Adrenal gland (tissue), 12 donors: ENCODE measurements around the gene LAT. TPM values are rescaled to one million over a fixed set of nuclear protein-coding genes. Genes with fewer than 3 reads are reported as not detected.

Experiments
- DNase-seq, 7 donors: peaks; one replicate each; pipeline ENCODE4 v3.0.0-alpha.2; 2019 to 2020
- H3K27ac ChIP-seq, 5 donors: fragments of 200-600 bp; sonication (generic) in 4 of 5; 1 replicate in 3 of 5; 2 replicates in 2 of 5; pipeline versions ENCODE4 v1.5.1 to v1.8.0; 2016 to 2020; ENCODE audit warnings: mild to moderate bottlenecking in 1 of 5
- H3K27me3 ChIP-seq: fragments of 200-600 bp; 2 replicates; pipeline ENCODE4 v1.8.0; 2021
- H3K36me3 ChIP-seq, 2 donors: fragments of 200-600 bp; replicated peaks in 1 of 2; 1 replicate in 1 of 2; 2 replicates in 1 of 2; pipeline versions ENCODE4 v1.5.1 to v1.8.0; 2018 to 2022
- H3K4me1 ChIP-seq, 2 donors: fragments of 200-600 bp; replicated peaks in 1 of 2; 1 replicate in 1 of 2; 2 replicates in 1 of 2; pipeline versions ENCODE4 v1.5.1 to v1.8.0; 2018 to 2021
- H3K4me3 ChIP-seq, 4 donors: fragments of 200-600 bp; sonication (generic) in 3 of 4; one replicate each; pipeline ENCODE4 v1.5.1; 2016 to 2018
- H3K9me3 ChIP-seq, 3 donors: fragments of 200-600 bp; sonication (generic) in 1 of 3; replicated peaks in 1 of 3; 1 replicate in 2 of 3; 2 replicates in 1 of 3; pipeline versions ENCODE4 v1.5.1 to v1.8.0; 2016 to 2021
- CTCF ChIP-seq, 6 experiments: fragments of 450-650 bp in 4 of 6; fragments of 200-600 bp in 2 of 6; sonication (generic) in 1 of 6; IDR thresholded peaks; 1 replicate in 5 of 6; 2 replicates in 1 of 6; pipeline versions ENCODE4 v1.5.1 to v1.8.0; 2016 to 2021; ENCODE audit warnings: antibody characterized with exemption in 6 of 6, mild to moderate bottlenecking in 2 of 6, moderate library complexity in 1 of 6
- POLR2A ChIP-seq, 2 donors: fragments of 450-650 bp; IDR thresholded peaks; one replicate each; pipeline ENCODE4 v1.6.1; 2017; ENCODE audit warnings: antibody characterized with exemption in 2 of 2, mild to moderate bottlenecking in 2 of 2, moderate library complexity in 1 of 2
- WGBS, 4 donors: extraction: QIAGEN DNeasy Blood & Tissue Kit in 2 of 4; methylation state at CpG; one replicate each; pipeline versions ENCODE4 v1.1.5 to v1.1.7; 2013 to 2017; 5-methylcytosine and 5-hydroxymethylcytosine counted together
- intact Hi-C, 2 donors: fragments of 100-400 bp; cut with DNase I; formaldehyde crosslinking; loops; one replicate each; pipeline versions ENCODE4 v1.14.1 to v1.15.0; 2022 to 2023
- polyA plus RNA-seq, 3 donors: library from polyadenylated mRNA; stranded (reverse); fragments of 200-250 nt in 2 of 3; fragments of 350-450 nt in 1 of 3; fragmentation: Illumina TruSeq in 1 of 3; extraction: RNeasy Lipid Tissue Mini Kit (QIAGEN cat#74804) in 1 of 3; gene quantifications; one replicate each; pipeline ENCODE4 v1.2.3, GENCODE V29; 2013 to 2014
- total RNA-seq, 9 donors: library from RNA; depleted of rRNA in 4 of 9; stranded (reverse); fragments of >200 nt in 4 of 9; fragments of 120-200 nt in 1 of 9; fragmentation: NEBNext Ultra II Directional in 1 of 9; extraction: Animal tissue kit (Norgen Biotek cat#: 25700) in 1 of 9; gene quantifications; one replicate each; pipeline versions ENCODE4 v1.1.0 to v1.2.4, GENCODE V29; 2013 to 2023
- donor health status: healthy with polysubstance abuse.
- donor health status: Bipolar disorder and iron deficiency.
- donor health status: DM: yes; HTN: yes; CAD: no.
- donor health status: DM: no; HTN: no; CAD: no.
- donor health status: DM: no; HTN: no; CAD: no.
- donor health status: DM: yes; HTN: yes; CAD: no.

The LAT gene
- total and polyA plus RNA-seq, 12 donors: 0.42 to 50.5 (median 1.8) TPM; not detected in 1

- TF ChIP-seq CTCF (IDR thresholded peaks at IDR 0.05) (no peak), POLR2A (IDR thresholded peaks at IDR 0.05) (no peak)
- Histone ChIP-seq H3K27ac (no peak overlapping the region), H3K27me3 (no peaks in the 10 kb centered on the region), H3K4me3 (no peak overlapping the region), H3K9me3 (peaks cover 0 to 6% (median 0%) of the 10 kb centered on the region in 3 donors), H3K4me1 (no peaks in the 10 kb centered on the region), H3K36me3 (peaks cover 0 to 35% of the 10 kb centered on the region in 2 donors)
- no peak for DNase-seq
- WGBS, 4 donors: 83 to 95% (median 89%) methylated on average over 4 to 13 of the region's 13 CpGs
- intact Hi-C loops: no loop called here
These were observed 1.6 kb downstream of the LAT start for GRCh38 chr16:28986492-28986891.

GRCh38 chr16:28987170-28987853 is 2.5 kb downstream of the LAT start:
- intact Hi-C loops: no loop called here
- H3K4me1 ChIP-seq: no peaks in the 10 kb centered on the region
- H3K27ac ChIP-seq: no peak overlapping the region
- H3K4me3 ChIP-seq: no peak overlapping the region
- DNase-seq: no peak
- no peaks in the 10 kb centered on the region for H3K27me3 ChIP-seq
- 94 to 98% (median 96%) methylated on average over 4 of the region's 4 CpGs for WGBS, 4 donors
- peaks cover 0 to 6% (median 0%) of the 10 kb centered on the region in 3 donors for H3K9me3 ChIP-seq
- TF ChIP-seq POLR2A (IDR thresholded peaks at IDR 0.05) (no peak), CTCF (IDR thresholded peaks at IDR 0.05) (no peak)
- H3K36me3 ChIP-seq: peaks cover 0 to 28% of the 10 kb centered on the region in 2 donors

GRCh38 chr16:28989363-28989762 is 4.5 kb downstream of the LAT start:
- no peak for DNase-seq
- H3K4me3 ChIP-seq: no peak overlapping the region
- WGBS, 4 donors: 94 to 98% (median 94%) methylated on average over 9 to 14 of the region's 14 CpGs
- TF ChIP-seq POLR2A (IDR thresholded peaks at IDR 0.05): no peak
- H3K4me1 ChIP-seq: no peaks in the 10 kb centered on the region
- no peak overlapping the region for H3K27ac ChIP-seq
- peaks cover 0 to 7% of the 10 kb centered on the region in 2 donors for H3K36me3 ChIP-seq
- intact Hi-C loops: no loop called here
- no peaks in the 10 kb centered on the region for H3K27me3 ChIP-seq
- peaks cover 0 to 6% (median 0%) of the 10 kb centered on the region in 3 donors for H3K9me3 ChIP-seq

- intact Hi-C loops: no loop called here
- WGBS, 4 donors: 91 to 98% (median 93%) methylated on average over 7 to 11 of the region's 11 CpGs
These were observed 5.7 kb downstream of the LAT start for GRCh38 chr16:28990375-28991040.

More at GRCh38 chr16:28990375-28991040, 5.7 kb downstream of the LAT start:
- Histone ChIP-seq H3K4me3 (no peak overlapping the region), H3K4me1 (no peaks in the 10 kb centered on the region), H3K9me3 (peaks cover 0 to 6% (median 0%) of the 10 kb centered on the region in 3 donors), H3K36me3 (peaks cover 0 to 4% of the 10 kb centered on the region in 2 donors), H3K27ac (no peak overlapping the region), H3K27me3 (no peaks in the 10 kb centered on the region)
- no peak for DNase-seq
- TF ChIP-seq CTCF (IDR thresholded peaks at IDR 0.05) (no peak), POLR2A (IDR thresholded peaks at IDR 0.05) (no peak)
